ENCODE data around the gene DLK1. TPM values are rescaled to one million over a fixed set of nuclear protein-coding genes. Genes with fewer than 3 reads are reported as not detected.

DLK1 gene
- total RNA-seq, 1 donor, result not detected

DNA sequence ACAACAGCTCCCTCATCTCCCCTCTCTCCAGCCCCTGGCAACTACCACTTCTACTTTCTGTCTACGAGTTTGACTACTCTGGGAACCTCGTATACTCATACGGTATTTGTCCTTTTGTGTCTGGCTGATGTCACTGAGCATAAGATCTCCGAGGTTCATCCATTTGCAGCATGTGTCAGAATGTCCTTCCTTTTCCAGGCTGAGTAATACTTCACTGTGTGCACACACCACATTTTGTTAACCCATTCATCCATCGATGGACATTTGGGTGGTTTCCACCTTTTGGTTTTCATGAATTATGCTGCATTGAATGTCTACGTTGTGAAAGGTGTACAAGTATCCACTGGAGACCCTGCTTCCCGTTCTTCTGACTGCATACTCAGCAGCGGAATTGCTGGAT is 24.1 kb upstream of the DLK1 start:
- no peaks in the 10 kb centered on the region for H3K79me2 ChIP-seq (ENCODE audit: insufficient read depth, low read length)
- no peak for TF ChIP-seq CTCF (IDR thresholded peaks at IDR 0.05; ENCODE audit: extremely low read depth, low read depth, low read length)
- H3K9me3 ChIP-seq (ENCODE audit: low read depth, low read length), result no peaks in the 10 kb centered on the region
- DNase-seq (ENCODE audit: insufficient read length, low spot score, missing footprints), result no peak
- H3K27ac ChIP-seq (ENCODE audit: low read depth, low read length), result no peak overlapping the region
- no peak overlapping the region for H3K4me2 ChIP-seq (ENCODE audit: insufficient read depth, low read length)
- no peaks in the 10 kb centered on the region for H3K36me3 ChIP-seq (ENCODE audit: insufficient read depth, low read length)
- H4K20me1 ChIP-seq (ENCODE audit: insufficient read depth, low read length), result no peaks in the 10 kb centered on the region
- no peak overlapping the region for H3K4me3 ChIP-seq (ENCODE audit: insufficient read depth, low read length)
- H2AFZ ChIP-seq (ENCODE audit: low read length), result no peak overlapping the region
- H3K4me1 ChIP-seq (ENCODE audit: insufficient read depth, low read length), result no peaks in the 10 kb centered on the region
- H3K27me3 ChIP-seq (ENCODE audit: insufficient read depth, low read length), result peaks cover 24% of the 10 kb centered on the region

DNA sequence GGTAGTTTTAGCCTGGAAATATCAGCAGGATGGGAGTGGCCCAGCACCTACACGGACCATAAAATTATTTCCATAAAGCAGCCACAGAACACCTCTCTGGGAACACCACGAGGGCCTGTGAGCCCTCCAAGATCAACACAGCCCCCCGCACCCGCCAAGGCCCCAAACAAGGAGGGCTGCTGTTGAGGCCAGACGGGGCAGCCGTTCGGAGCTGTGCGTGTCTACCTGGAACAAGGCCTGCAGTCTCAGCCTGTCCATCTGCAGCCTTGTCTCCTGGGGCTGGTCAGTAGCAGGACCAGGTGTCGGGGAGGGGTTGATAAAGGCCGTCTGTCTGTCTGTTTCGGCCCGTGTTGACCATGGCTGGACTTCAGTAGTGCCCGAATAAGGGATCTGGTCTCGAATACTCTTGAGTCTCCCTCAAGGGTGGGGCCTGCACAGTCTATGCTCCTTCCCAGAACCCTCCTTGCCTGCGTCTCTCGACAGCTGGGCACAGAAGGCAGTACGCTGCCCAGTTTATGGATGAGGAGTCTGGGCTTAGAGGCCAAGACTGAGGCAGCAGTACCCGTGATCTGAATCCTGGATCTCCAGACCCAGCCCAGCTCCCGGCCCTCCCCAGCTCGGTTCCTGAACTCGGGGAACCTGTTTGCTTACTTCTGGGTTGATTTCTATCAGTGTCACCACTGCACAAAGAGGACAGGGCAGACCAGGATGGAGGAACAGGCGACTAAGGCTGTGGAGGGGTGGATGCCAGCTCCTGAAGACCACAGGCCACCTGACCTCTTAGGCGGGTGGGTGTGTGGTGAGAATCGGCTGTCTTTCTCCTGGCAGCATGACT is 23.1 kb upstream of the DLK1 start:
- H3K36me3 ChIP-seq (ENCODE audit: insufficient read depth, low read length), result no peaks in the 10 kb centered on the region

DNA sequence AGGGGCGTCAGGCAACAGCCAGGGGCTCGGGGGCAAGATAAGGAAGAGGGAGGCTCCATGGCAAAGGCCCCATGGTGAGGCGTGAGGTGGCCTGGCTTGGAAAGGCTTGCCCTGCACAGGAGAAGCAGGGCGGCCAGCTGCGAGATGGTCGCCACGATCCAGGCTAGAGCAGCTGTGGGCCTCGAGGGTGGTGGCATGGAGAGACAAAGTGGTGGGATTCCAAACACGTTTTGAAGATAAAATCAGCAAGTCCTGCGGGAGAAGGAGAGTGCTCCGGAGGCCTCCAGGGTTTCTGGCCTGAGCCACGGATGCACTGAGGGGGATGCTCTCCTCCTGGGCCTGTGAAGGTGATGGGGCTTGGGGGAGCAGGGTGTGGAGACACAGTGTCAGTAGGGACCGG is 20.5 kb upstream of the DLK1 start:
- peaks cover 29% of the 10 kb centered on the region for H3K27me3 ChIP-seq (ENCODE audit: insufficient read depth, low read length)
- H2AFZ ChIP-seq (ENCODE audit: low read length), result no peak overlapping the region
- H3K9me3 ChIP-seq (ENCODE audit: low read depth, low read length), result no peaks in the 10 kb centered on the region
- no peaks in the 10 kb centered on the region for H4K20me1 ChIP-seq (ENCODE audit: insufficient read depth, low read length)
- H3K4me2 ChIP-seq (ENCODE audit: insufficient read depth, low read length), result no peak overlapping the region
- H3K4me3 ChIP-seq (ENCODE audit: insufficient read depth, low read length), result no peak overlapping the region
- no peaks in the 10 kb centered on the region for H3K36me3 ChIP-seq (ENCODE audit: insufficient read depth, low read length)
- no peak for DNase-seq (ENCODE audit: insufficient read length, low spot score, missing footprints)
- no peaks in the 10 kb centered on the region for H3K79me2 ChIP-seq (ENCODE audit: insufficient read depth, low read length)
- no peak for TF ChIP-seq CTCF (IDR thresholded peaks at IDR 0.05; ENCODE audit: extremely low read depth, low read depth, low read length)
- H3K27ac ChIP-seq (ENCODE audit: low read depth, low read length), result no peak overlapping the region
- no peaks in the 10 kb centered on the region for H3K4me1 ChIP-seq (ENCODE audit: insufficient read depth, low read length)

More for the DNA sequence above, 23.1 kb upstream of the DLK1 start:
- Histone ChIP-seq H3K79me2 (ENCODE audit: insufficient read depth, low read length) (no peaks in the 10 kb centered on the region), H3K27me3 (ENCODE audit: insufficient read depth, low read length) (peaks cover 29% of the 10 kb centered on the region), H3K9me3 (ENCODE audit: low read depth, low read length) (no peaks in the 10 kb centered on the region), H2AFZ (ENCODE audit: low read length) (no peak overlapping the region), H3K4me2 (ENCODE audit: insufficient read depth, low read length) (no peak overlapping the region), H3K4me3 (ENCODE audit: insufficient read depth, low read length) (no peak overlapping the region), H3K27ac (ENCODE audit: low read depth, low read length) (no peak overlapping the region), H4K20me1 (ENCODE audit: insufficient read depth, low read length) (no peaks in the 10 kb centered on the region), H3K4me1 (ENCODE audit: insufficient read depth, low read length) (no peaks in the 10 kb centered on the region)
- no peak for TF ChIP-seq CTCF (IDR thresholded peaks at IDR 0.05; ENCODE audit: extremely low read depth, low read depth, low read length)
- DNase-seq (ENCODE audit: insufficient read length, low spot score, missing footprints), result no peak

DNA sequence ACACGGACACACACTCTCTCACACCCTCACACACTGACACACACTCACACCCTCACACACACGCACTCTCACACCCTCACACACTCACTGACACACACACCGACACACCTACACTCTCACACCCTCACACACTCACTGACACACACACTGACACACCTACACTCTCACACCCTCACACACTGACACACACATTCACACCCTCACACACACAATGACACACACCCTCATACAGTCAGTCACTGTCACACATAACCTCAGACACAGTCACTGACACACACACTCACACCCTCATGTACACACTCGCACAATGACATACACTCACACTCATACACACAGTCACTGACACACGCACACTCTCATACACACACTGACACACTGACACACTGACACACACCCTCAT is 19.8 kb upstream of the DLK1 start:
- Histone ChIP-seq H3K4me2 (ENCODE audit: insufficient read depth, low read length) (no peak overlapping the region), H3K27me3 (ENCODE audit: insufficient read depth, low read length) (peaks cover 29% of the 10 kb centered on the region), H2AFZ (ENCODE audit: low read length) (no peak overlapping the region), H4K20me1 (ENCODE audit: insufficient read depth, low read length) (no peaks in the 10 kb centered on the region), H3K79me2 (ENCODE audit: insufficient read depth, low read length) (no peaks in the 10 kb centered on the region), H3K9me3 (ENCODE audit: low read depth, low read length) (no peaks in the 10 kb centered on the region), H3K4me3 (ENCODE audit: insufficient read depth, low read length) (no peak overlapping the region), H3K4me1 (ENCODE audit: insufficient read depth, low read length) (no peaks in the 10 kb centered on the region), H3K27ac (ENCODE audit: low read depth, low read length) (no peak overlapping the region), H3K36me3 (ENCODE audit: insufficient read depth, low read length) (no peaks in the 10 kb centered on the region)
- no peak for DNase-seq (ENCODE audit: insufficient read length, low spot score, missing footprints)
- no peak for TF ChIP-seq CTCF (IDR thresholded peaks at IDR 0.05; ENCODE audit: extremely low read depth, low read depth, low read length)

Measured in osteoblast (primary cell).